Measurements from ENCODE around the gene TRA2A. TPM values are rescaled to one million over a fixed set of nuclear protein-coding genes. Genes with fewer than 3 reads are reported as not detected.

The TRA2A gene
- total and polyA plus RNA-seq, 2 of the 13 experiments (the other 11 are each of a cell fraction or from before 2014, with no cell fraction given), result 39.1 to 41.6 TPM

DNA sequence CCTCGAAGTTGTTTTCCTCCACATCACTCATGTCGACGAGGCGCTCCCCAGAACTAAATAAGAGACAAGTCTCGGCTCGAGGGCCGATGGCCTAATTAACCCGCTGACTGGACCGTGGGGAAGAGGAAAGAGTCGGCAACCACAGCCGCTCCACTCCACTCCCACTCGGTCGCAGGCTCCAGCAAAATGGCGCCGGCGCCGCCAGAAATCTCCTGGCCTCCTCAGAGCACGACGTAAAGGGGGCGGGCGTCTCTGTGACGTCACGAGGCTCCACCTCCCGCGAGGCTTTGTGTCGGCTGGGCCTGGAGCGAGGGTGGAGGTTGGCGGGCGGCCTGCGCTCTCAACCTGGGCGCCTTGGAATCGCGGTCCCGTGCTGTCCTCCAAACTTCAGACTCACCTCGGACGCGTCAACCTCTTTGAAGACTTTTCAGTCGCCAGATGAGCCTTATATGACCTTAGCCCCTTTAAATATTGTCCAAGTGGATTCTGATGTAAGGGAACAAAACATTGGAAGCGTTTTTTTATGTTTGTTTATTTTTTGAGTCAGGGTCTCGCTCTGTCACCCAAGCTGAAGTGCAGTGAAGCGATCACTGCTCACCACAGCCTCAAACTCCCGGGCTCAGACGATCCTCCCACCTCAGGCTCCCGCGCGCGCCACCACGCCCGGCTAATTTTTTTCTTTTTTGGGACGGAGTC is at the start of gene TRA2A (continued):
- peak; percentile 55; the same call in 1 of the 2 replicates for TF ChIP-seq PRDM10 (CRISPR knock-in tag; IDR thresholded peaks at IDR 0.05; ENCODE audit: low read depth)
- no peak for TF ChIP-seq CEBPG (CRISPR knock-in tag; IDR thresholded peaks at IDR 0.05)
- TF ChIP-seq ZNF710 (CRISPR knock-in tag; IDR thresholded peaks at IDR 0.05; ENCODE audit: borderline replicate concordance), result peak; percentile 83; the same call in 1 of the 2 replicates
- TF ChIP-seq ETV6 (CRISPR knock-in tag; conservative IDR thresholded peaks at IDR 0.05), result peak; percentile 53; the same call in 1 of the 2 replicates
- TF ChIP-seq, protein P1, sequence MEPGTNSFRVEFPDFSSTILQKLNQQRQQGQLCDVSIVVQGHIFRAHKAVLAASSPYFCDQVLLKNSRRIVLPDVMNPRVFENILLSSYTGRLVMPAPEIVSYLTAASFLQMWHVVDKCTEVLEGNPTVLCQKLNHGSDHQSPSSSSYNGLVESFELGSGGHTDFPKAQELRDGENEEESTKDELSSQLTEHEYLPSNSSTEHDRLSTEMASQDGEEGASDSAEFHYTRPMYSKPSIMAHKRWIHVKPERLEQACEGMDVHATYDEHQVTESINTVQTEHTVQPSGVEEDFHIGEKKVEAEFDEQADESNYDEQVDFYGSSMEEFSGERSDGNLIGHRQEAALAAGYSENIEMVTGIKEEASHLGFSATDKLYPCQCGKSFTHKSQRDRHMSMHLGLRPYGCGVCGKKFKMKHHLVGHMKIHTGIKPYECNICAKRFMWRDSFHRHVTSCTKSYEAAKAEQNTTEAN (CRISPR knock-in tag; conservative IDR thresholded peaks at IDR 0.05), result peak; percentile 87
- TF ChIP-seq SALL2 (CRISPR knock-in tag; IDR thresholded peaks at IDR 0.05), result no peak
- peak; percentile 58 for TF ChIP-seq GATAD2A (CRISPR knock-in tag; IDR thresholded peaks at IDR 0.05)
- no peak for TF ChIP-seq HNF4G (IDR thresholded peaks at IDR 0.05; ENCODE audit: borderline replicate concordance, low read depth, low read length)
- TF ChIP-seq HNF4G (CRISPR knock-in tag; IDR thresholded peaks at IDR 0.05; ENCODE audit: borderline replicate concordance, low read depth), result no peak
- no peak for TF ChIP-seq PTBP1 (IDR thresholded peaks at IDR 0.05; ENCODE audit: low read depth, low read length, poor library complexity, severe bottlenecking)
- TF ChIP-seq ZNF552 (CRISPR knock-in tag; IDR thresholded peaks at IDR 0.05; ENCODE audit: borderline replicate concordance), result no peak; the same call in 1 of the 2 replicates
- TF ChIP-seq HMG20B (CRISPR knock-in tag; conservative IDR thresholded peaks at IDR 0.05), result 0 out of 2 replicates have a peak, but pooled peaks have one; percentile 35
- TF ChIP-seq MTF1 (CRISPR knock-in tag; IDR thresholded peaks at IDR 0.05), result peak; percentile 83; the same call in 1 of the 2 replicates
- TF ChIP-seq ZNF564 (CRISPR knock-in tag; IDR thresholded peaks at IDR 0.05), result 0 out of 2 replicates have a peak, but pooled peaks have one; percentile 51
- TF ChIP-seq ZBTB1 (CRISPR knock-in tag; IDR thresholded peaks at IDR 0.05; ENCODE audit: borderline replicate concordance), result no peak
- peak; percentile 47 for TF ChIP-seq FOXA3 (CRISPR knock-in tag; IDR thresholded peaks at IDR 0.05)
- TF ChIP-seq PLRG1 (conservative IDR thresholded peaks at IDR 0.05), result no peak
- TF ChIP-seq, protein P2, sequence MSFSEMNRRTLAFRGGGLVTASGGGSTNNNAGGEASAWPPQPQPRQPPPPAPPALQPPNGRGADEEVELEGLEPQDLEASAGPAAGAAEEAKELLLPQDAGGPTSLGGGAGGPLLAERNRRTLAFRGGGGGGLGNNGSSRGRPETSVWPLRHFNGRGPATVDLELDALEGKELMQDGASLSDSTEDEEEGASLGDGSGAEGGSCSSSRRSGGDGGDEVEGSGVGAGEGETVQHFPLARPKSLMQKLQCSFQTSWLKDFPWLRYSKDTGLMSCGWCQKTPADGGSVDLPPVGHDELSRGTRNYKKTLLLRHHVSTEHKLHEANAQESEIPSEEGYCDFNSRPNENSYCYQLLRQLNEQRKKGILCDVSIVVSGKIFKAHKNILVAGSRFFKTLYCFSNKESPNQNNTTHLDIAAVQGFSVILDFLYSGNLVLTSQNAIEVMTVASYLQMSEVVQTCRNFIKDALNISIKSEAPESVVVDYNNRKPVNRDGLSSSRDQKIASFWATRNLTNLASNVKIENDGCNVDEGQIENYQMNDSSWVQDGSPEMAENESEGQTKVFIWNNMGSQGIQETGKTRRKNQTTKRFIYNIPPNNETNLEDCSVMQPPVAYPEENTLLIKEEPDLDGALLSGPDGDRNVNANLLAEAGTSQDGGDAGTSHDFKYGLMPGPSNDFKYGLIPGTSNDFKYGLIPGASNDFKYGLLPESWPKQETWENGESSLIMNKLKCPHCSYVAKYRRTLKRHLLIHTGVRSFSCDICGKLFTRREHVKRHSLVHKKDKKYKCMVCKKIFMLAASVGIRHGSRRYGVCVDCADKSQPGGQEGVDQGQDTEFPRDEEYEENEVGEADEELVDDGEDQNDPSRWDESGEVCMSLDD (CRISPR knock-in tag; IDR thresholded peaks at IDR 0.05; ENCODE audit: borderline replicate concordance), result 0 out of 2 replicates have a peak, but pooled peaks have one; percentile 18
- no peak; the same call in 1 of the 2 replicates for TF ChIP-seq NCOA2 (CRISPR knock-in tag; IDR thresholded peaks at IDR 0.05)

Measured in HepG2 (cell line).